Gastroesophageal sphincter (tissue), 3 donors: ENCODE measurements around the gene SCAF8.

ENCODE experiments used
- CTCF ChIP-seq, 4 experiments: fragments of 200-600 bp in 2 of 4; fragments of 450-650 bp in 2 of 4; sonication (generic) in 1 of 4; IDR thresholded peaks; one replicate each; pipeline ENCODE4 v1.5.1; 2017 to 2019; ENCODE audit warnings: antibody characterized with exemption in 4 of 4, mild to moderate bottlenecking in 2 of 4, moderate library complexity in 2 of 4
- POLR2A ChIP-seq, 2 donors: fragments of 450-650 bp; IDR thresholded peaks; one replicate each; pipeline ENCODE4 v1.6.1; 2017; ENCODE audit warnings: antibody characterized with exemption in 2 of 2, mild to moderate bottlenecking in 2 of 2, moderate library complexity in 1 of 2
- POLR2AphosphoS5 ChIP-seq: sonication (generic); formaldehyde crosslinking; IDR thresholded peaks from one replicate; pipeline ENCODE4 v1.6.1; 2017; ENCODE audit warnings: antibody characterized with exemption

GRCh38 chr6:154742891-154743290 is 9.7 kb downstream of the SCAF8 start:
- no peak for TF ChIP-seq POLR2AphosphoS5
- TF ChIP-seq CTCF (IDR thresholded peaks at IDR 0.05), result no peak
- TF ChIP-seq POLR2A (IDR thresholded peaks at IDR 0.05), result no peak
